ENCODE measurements around the gene ANKH. TPM values are rescaled to one million over a fixed set of nuclear protein-coding genes. Genes with fewer than 3 reads are reported as not detected.

ANKH gene
- total RNA-seq, 1 experiment from 2014 or later, result 13.9 TPM

- BruUV-seq (replicated peaks), result no TSS peak
- Histone ChIP-seq H3K4me3 (ENCODE audit: low read depth, low read length, poor library complexity, severe bottlenecking) (no peak overlapping the region), H3K9me3 (ENCODE audit: low read depth, low read length, poor library complexity, severe bottlenecking) (no peaks in the 10 kb centered on the region), H3K4me1 (ENCODE audit: insufficient read depth, low read length, poor library complexity, severe bottlenecking) (no peaks in the 10 kb centered on the region), H3K27me3 (replicated peaks; ENCODE audit: insufficient read depth, low read depth, low read length, poor library complexity) (no peaks in the 10 kb centered on the region), H3K36me3 (ENCODE audit: insufficient read depth, low read length, poor library complexity, severe bottlenecking) (no peaks in the 10 kb centered on the region), H3K27ac (ENCODE audit: low read depth, low read length, poor library complexity, severe bottlenecking) (no peak overlapping the region)
- no peak for TF ChIP-seq CTCF (conservative IDR thresholded peaks at IDR 0.05; ENCODE audit: low read depth, low read length)
- no peak for TF ChIP-seq EZH2 (IDR thresholded peaks at IDR 0.05; ENCODE audit: borderline replicate concordance, low read depth, low read length, poor library complexity, severe bottlenecking)
- intact Hi-C loops (cut with micrococcal nuclease; ENCODE audit: unreplicated experiment), result no loop called here
- no peak for DNase-seq (ENCODE audit: low spot score)
- POLR2A ChIA-PET (ENCODE audit: low non-redundant PET), result no interaction called here
- CTCF ChIA-PET, result no interaction called here
These were observed 21.8 kb upstream of the ANKH start for GRCh38 chr5:14893381-14893780.

GRCh38 chr5:14890846-14891245, 19.3 kb upstream of the ANKH start:
- no peaks in the 10 kb centered on the region for H3K4me1 ChIP-seq (ENCODE audit: insufficient read depth, low read length, poor library complexity, severe bottlenecking)
- no peak overlapping the region for H3K4me3 ChIP-seq (ENCODE audit: low read depth, low read length, poor library complexity, severe bottlenecking)
- no TSS peak for BruUV-seq (replicated peaks)
- ChIA-PET POLR2A (ENCODE audit: low non-redundant PET) (no interaction called here), CTCF (no interaction called here)
- no peaks in the 10 kb centered on the region for H3K36me3 ChIP-seq (ENCODE audit: insufficient read depth, low read length, poor library complexity, severe bottlenecking)
- H3K27me3 ChIP-seq (replicated peaks; ENCODE audit: insufficient read depth, low read depth, low read length, poor library complexity), result no peaks in the 10 kb centered on the region
- intact Hi-C loops (cut with micrococcal nuclease; ENCODE audit: unreplicated experiment), result no loop called here
- TF ChIP-seq EZH2 (IDR thresholded peaks at IDR 0.05; ENCODE audit: borderline replicate concordance, low read depth, low read length, poor library complexity, severe bottlenecking) (no peak), CTCF (conservative IDR thresholded peaks at IDR 0.05; ENCODE audit: low read depth, low read length) (no peak)
- H3K9me3 ChIP-seq (ENCODE audit: low read depth, low read length, poor library complexity, severe bottlenecking), result no peaks in the 10 kb centered on the region
- no peak overlapping the region for H3K27ac ChIP-seq (ENCODE audit: low read depth, low read length, poor library complexity, severe bottlenecking)
- DNase-seq (ENCODE audit: low spot score), result no peak

- no peak for DNase-seq (ENCODE audit: low spot score)
- intact Hi-C loops (cut with micrococcal nuclease; ENCODE audit: unreplicated experiment), result no loop called here
- no peaks in the 10 kb centered on the region for H3K9me3 ChIP-seq (ENCODE audit: low read depth, low read length, poor library complexity, severe bottlenecking)
- no peaks in the 10 kb centered on the region for H3K4me1 ChIP-seq (ENCODE audit: insufficient read depth, low read length, poor library complexity, severe bottlenecking)
- CTCF ChIA-PET, result no interaction called here
- no peak for TF ChIP-seq EZH2 (IDR thresholded peaks at IDR 0.05; ENCODE audit: borderline replicate concordance, low read depth, low read length, poor library complexity, severe bottlenecking)
- no peak overlapping the region for H3K27ac ChIP-seq (ENCODE audit: low read depth, low read length, poor library complexity, severe bottlenecking)
- H3K27me3 ChIP-seq (replicated peaks; ENCODE audit: insufficient read depth, low read depth, low read length, poor library complexity), result no peaks in the 10 kb centered on the region
- BruUV-seq (replicated peaks), result no TSS peak
- no peaks in the 10 kb centered on the region for H3K36me3 ChIP-seq (ENCODE audit: insufficient read depth, low read length, poor library complexity, severe bottlenecking)
- POLR2A ChIA-PET (ENCODE audit: low non-redundant PET), result no interaction called here
- no peak overlapping the region for H3K4me3 ChIP-seq (ENCODE audit: low read depth, low read length, poor library complexity, severe bottlenecking)
These were observed 12.6 kb upstream of the ANKH start for GRCh38 chr5:14884062-14884612.
